ENCODE measurements around the gene FANCL.
"Not testable (repeated sequence)": the region's sequence is repeated elsewhere in the genome, so short reads cannot be mapped to it uniquely, and the experiment has no call there.

The FANCL gene

DNA sequence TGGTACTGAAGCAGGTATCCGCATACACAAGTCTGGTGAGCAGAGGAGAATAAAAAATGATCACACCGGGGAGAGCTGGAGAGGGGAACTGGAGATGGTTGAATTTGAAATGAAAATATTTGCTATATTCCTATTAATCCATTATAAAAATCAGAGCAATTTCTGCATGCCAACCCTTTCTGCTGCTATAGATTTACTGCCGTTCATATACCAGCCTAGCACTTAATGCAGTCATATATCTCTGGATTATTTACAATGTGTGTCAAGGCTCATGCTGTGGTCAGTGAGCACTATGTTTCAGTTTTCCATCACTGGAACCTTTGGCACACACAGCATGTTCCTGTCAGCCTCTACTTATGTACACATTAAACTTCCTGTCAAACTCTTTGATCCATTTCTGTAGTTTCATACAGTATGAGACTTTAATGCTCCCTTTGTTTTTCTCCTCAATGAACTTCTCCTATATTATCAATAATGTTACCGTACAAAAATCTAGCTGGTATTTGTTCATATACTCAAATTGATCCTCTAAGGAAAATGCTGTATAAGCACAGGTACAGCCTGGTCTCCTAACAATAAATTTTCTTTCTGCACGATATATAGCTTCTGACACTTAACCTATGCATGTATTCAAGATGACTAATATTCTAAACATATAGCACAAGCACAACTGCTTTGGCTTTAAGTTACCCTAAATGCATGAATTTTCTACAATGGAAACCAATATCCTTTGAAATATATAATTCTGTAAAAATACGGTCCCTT, 36.7 kb downstream of the FANCL start:
- no peak for DNase-seq

DNA sequence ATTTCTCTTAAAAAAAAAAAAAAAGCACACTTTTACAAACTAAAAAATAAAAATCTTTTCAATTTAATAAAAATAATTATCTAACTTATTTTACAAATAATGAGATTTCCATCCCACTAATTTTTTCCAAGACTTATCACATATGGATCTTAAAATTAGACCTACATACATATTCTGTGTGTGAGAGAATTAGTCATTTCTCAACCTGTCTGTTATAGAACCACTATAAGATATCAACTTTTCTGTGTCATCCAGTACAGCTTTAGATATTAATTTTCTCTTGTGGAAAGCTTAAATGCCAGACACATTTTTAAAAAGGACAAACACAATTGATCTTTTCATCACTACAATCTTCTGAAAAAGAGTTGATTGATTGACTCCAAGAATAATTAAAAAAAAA, 38.1 kb downstream of the FANCL start:
- DNase-seq, result no peak

DNA sequence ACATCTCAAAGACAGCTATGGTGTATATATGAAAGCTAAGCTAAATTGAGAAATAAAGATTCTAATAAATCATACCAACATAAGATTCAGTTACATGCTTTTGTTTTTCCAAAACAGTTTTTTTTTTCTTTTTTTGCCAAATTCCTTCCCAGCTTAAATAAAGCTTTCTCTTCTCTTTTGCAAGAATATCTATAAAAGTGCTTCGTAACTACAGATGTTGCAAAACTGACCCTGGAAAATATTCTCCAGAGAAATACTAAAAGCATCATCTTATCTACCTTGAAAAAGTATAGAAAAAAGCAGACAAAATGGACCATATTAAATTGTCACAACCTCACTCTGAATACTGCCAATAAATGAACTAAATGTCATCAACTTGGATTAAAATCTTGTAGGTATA, 38.7 kb downstream of the FANCL start:
- no peak for DNase-seq

GRCh38 chr2:58197894-58198293, 43.2 kb downstream of the FANCL start:
- no peak for DNase-seq

DNA sequence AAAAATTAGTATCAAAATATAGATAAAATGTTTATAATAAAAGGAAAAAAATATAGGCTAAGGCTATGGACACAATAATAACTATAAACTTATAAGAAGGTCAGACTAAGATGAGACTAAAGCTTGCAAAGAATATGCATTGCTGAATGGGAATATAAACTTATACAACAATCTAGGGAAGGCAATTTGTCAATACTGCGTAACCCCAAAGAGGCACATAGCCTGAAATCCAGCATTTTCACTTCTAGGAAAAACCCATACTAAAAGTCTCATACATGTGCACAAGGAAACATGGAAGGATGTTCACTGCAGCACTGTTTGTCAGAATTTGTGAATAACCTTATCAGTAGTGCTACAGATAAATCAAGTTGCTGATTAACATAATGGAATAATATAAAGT, 45.5 kb downstream of the FANCL start:
- DNase-seq, result no peak

DNA sequence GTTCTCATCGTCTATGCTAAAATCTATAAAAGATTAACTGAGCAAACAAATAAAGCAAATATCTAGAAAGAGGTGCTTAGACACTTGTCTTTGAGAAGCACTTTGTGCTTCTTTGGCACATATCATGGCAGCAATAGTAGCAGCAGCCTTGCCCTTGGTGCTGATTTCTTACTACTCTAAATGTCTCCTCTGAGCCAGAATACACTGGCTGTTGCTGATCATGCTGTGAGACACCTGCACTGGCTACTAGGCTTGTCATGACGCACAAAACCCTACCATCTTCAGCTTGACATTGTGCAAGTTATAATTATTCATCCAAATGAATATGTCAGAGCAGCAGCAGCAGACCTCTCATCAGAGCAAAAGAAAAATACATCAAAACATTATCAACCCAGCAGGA, 46.7 kb downstream of the FANCL start:
- DNase-seq, result no peak

DNA sequence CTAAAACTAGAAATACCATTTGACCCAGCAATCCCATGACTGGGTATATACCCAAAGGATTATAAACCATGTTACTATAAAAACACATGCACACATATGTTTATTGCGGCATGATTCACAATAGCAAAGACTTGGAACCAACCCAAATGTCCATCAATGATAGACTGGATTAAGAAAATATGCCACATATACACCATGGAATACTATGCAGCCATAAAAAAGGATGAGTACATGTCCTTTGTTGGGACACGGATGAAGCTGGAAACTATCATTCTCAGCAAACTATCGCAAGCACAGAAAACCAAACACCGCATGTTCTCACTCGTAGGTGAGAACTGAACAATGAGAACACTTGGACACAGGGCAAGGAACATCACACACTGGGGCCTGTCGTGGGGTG, 54.1 kb downstream of the FANCL start:
- not testable (repeated sequence) for DNase-seq

- no peak for DNase-seq
Observed at GRCh38 chr2:58186501-58186900, 54.6 kb downstream of the FANCL start.

DNA sequence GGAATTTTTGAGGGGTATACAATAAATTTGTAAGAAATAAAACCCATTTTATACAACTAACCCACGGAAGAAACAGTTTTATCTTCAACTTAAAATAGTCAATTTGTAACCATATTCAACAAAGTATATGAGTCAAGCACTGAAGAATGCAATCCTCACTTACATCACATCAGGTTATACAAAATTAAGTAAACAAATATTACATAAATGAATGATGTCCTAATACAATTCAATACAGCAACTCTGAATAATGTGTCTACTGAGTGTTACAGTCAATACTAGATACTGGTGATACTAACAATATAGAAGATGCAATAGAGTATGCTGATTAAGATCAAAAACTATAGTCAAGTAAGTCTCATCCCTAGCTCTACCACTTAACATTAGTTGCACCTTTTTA, 58.6 kb downstream of the FANCL start:
- no peak for DNase-seq

DNA sequence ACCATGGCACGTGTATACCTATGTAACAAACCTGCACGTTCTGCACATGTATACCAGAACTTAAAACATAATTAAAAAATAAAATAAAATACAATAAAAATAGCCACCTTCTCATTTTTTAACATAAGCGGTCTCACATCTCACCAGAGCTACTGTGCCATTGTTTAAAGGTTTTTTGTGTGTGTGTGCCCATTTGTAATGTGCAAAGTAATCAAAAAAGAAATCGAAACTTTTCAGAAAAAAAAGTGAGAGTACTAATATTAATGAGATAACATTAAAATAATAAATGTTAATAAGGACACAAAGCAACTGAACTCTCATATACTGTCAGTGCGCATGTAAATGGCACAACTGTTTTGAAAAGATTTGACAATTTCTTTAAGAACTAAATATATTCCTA, 60.5 kb downstream of the FANCL start:
- DNase-seq, result no peak

DNA sequence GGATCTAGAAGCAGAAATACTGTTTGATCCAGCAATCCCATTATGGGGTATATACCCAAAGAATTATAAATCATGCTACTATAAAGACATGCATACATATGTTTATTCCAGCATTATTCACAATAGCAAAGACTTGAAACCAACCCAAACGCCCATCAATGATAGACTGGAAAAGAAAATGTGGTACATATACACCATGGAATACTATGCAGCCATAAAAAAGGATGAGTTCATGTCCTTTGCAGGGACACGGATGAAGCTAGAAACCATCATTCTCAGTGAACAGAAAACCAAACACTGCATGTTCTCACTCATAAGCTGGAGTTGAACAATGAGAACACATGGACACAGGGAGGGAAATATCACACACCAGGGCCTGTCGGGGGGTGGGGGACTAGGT, 61.0 kb downstream of the FANCL start:
- not testable (repeated sequence) for DNase-seq

- not testable (repeated sequence) for DNase-seq
Observed at GRCh38 chr2:58177187-58177586, 63.9 kb downstream of the FANCL start.

- DNase-seq, result not testable (repeated sequence)
Observed at GRCh38 chr2:58171831-58172230, 69.3 kb downstream of the FANCL start.

- DNase-seq, result not testable (repeated sequence)
Observed at GRCh38 chr2:58170334-58170933, 70.7 kb downstream of the FANCL start.

- DNase-seq, result not testable (repeated sequence)
Observed at GRCh38 chr2:58169845-58170244, 71.3 kb downstream of the FANCL start.

- DNase-seq, result not testable (repeated sequence)
Observed at GRCh38 chr2:58168130-58168529, 73.0 kb downstream of the FANCL start.

GRCh38 chr2:58163913-58164312, 77.2 kb downstream of the FANCL start:
- DNase-seq, result no peak

DNA sequence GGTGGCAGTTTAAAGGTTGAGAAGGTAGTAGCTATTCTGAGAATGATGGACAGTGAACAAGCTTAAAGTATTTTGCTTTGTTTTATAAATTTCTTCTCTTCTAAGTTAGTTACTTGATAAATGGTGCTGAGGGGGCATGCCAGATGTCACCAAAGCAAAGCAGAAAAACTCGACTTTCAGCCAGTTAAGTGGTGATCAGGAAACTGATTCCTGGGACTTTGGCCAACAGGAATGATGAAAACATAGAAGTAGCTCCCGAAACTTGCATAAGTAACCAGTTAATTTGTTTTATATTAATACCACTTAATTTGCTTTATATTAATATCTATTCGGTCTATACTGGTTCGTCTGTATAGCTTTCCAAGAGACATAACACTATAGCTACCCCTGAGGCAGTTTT, 82.6 kb downstream of the FANCL start:
- no peak for DNase-seq

DNA sequence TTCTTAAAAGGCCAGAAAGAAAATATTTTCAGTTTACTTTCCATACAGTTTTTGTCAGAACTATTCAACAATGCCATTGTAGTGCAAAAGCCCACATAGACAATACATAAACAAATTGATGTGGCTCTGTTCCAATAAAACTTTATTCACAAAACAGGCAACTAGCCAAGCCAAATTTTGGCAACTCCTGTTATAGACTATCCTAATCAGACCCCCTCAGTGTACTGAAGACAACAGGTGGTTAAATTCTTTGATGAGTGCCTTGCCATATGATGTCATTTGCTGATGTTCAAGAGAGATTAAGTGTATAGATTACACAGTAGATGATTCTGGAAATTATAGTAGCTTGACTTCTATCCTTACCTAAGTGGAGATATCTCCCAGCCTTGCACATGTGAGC, 83.4 kb downstream of the FANCL start:
- DNase-seq, result no peak

- no peak for DNase-seq
Observed at GRCh38 chr2:58156780-58157179, 84.3 kb downstream of the FANCL start.

DNA sequence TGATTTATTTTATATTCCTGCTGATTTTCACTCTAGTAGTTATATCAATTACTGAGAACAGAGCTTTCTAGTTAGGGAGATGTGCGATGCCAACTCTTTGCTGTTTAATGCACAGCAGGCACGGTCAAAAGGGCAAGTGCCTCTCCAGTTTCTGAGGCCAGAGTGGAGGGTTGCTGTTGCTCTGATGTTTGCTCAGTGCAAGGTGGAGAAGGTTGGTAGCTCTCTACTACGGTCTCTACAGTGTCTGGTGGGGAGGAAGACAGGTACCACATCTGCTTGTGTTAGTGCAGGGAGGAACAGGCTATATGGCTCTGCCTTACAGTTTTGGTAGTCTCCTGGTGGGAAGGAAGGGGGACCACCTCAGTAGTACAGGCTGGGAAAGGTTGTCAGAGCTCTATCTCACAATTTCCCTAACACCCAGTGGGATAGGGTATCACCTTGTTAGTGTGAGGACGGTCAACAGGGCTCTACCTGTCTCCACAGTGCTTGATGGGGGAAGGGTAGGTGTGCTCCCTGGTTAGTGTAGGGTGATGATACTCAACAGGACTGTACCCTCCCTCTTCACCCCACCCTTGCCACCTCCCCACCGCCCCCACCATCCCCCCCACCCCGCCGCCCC, 85.9 kb downstream of the FANCL start:
- no peak for DNase-seq

- no peak for DNase-seq
Observed at GRCh38 chr2:58146707-58147106, 94.4 kb downstream of the FANCL start.

GRCh38 chr2:58145769-58146168, 95.4 kb downstream of the FANCL start:
- DNase-seq, result not testable (repeated sequence)

DNA sequence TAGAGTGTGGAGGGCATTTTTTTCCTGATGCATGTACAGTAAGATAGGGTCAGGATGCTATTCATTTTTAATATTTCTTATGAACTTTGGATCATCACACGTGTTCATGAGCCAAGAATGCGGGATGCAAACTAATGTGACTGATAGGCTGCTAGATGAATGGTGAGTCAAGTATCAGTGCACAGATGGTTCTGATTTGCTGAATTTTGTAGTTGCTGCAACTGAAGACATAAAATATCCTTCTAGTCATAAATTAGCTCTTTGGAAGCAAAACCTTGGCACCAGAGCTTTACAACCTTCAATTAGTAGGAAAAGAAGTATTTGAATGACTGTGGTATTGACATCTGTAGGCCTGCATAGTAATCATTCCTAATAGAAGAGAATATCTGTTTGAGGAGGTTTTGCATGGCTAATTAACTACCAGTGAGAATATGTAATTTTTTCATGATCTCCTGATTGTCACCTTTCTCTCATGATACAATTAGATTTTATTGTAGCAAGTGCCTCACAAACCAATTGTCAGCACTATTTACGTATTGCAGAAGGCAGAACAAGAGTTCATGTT, 100.5 kb downstream of the FANCL start:
- no peak for DNase-seq

All from amniotic stem cell (primary cell).